Stimulated activated CD4-positive, alpha-beta T cell treated with anti-CD3 and anti-CD28 coated beads, Interleukin-15, amount 100 ng/mL, for 48 hours (primary cell): ENCODE results near the gene PDE9A.
A peak's percentile ranks its signal among the peaks of the same experiment; 100 is the strongest.
"Not testable (repeated sequence)": the region's sequence is repeated elsewhere in the genome, so short reads cannot be mapped to it uniquely, and the experiment has no call there.

Source experiments
- DNase-seq, 2 donors: peaks; one replicate each; pipeline ENCODE4 v3.0.0-alpha.2; 2020; ENCODE audit warnings: low read depth in 2 of 2

The PDE9A gene

DNA sequence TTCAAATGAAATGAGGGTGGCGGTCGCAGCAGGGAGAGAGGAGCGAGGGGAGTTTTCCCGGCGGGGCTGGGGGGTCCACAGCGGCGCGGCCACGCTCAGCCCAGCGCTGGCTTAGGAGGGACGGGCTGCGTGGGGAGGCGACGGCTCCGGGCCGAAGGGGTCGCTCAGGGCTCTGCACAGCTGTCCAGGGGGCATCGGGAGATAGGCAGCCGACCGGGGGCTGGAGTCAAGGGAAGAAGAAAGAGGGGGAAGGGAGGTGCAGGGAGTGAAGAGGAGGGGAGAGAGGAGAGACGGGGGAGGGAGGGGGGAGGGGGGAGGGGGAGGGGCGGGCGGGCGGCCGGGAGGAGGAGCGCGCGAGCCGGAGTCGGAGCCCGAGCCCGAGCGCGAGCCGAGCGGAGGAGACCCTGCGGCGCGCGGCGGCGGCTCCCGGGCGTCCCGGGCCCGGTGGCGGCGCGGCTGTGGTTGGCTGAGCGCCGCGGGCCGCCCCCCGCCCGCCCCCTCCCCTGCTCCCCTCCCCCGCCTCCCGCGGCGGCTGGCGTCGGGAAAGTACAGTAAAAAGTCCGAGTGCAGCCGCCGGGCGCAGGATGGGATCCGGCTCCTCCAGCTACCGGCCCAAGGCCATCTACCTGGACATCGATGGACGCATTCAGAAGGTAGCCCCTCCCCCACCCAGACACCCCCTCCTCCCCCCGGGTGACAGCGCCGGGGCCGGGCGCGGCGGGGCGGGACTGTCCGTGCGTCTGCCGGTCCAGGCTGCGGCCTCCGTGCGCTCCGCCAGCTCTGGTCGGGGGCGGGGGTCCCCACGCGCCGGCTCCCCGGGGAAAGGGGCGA, at the start of gene PDE9A:
PDE9A (plus strand) TSS at position 391 of the 831 bp plus-strand sequence; CDS start at position 585, 194 bp downstream.
- DNase-seq: no peak

DNA sequence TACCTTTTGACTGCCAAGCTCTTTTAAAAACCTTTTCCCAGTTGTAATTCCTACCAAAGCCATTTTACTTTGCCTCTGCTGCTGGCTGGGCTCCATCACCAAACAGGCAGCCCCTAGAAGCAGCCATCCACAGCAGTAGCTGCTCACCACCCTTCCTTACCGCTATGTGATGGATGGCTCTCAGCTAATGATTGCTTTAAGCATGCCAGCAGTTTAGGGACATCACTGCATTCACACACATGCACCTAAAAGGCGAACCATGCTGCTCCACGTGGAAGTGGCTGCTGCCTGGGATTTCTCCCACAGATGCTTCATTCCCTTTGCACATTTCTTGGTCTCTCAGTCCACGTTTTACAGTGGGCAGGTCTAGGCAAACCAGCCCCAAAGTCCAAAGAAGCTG, 46.3 kb upstream of the PDE9A start:
- no peak for DNase-seq

DNA sequence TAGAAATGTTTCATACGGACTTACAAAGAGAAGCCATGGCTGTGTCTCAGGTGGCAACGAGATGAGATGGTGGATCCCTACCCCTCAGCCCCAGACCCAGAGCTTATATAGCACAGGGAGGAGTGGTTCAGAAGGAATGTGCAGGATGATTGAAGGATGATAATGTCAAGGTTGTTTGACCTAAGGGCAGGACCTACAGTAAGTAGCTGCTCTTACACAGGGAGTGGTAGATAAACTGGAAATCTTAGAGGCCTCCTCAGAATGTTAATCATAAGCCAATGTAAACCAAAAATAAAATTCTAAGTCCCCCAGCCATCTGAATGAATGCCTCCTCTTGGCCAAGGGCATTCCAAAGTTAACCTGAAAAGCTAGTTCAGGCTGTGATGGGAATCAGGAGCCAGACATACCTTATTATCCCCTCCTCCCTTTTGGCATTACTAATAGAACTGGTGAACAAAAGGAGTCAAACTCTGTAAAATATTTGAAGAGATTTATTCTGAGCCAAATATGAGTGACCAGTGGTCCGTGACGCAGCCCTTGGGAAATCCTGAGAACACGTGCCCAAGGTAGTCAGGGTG, 45.8 kb upstream of the PDE9A start:
- no peak for DNase-seq

DNA sequence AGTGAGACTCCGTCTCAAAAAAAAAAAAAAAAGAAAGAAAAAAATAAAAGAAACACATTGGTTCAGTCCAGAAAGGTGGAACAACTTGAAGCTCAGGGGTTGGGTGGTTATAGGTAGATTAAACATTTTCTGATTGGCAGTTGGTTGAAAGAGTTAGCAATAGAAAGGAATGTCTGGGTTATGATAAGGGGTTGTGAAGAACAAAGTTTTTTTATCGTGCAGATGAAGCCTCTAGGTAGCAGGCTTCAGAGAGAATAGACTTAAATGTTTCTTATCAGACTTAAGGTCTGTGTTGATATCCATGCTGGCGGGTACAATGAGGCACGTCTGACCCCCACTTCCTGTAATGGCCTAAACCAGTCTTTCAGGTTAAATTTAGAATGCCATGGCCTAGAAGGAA, 45.0 kb upstream of the PDE9A start:
- no peak for DNase-seq

DNA sequence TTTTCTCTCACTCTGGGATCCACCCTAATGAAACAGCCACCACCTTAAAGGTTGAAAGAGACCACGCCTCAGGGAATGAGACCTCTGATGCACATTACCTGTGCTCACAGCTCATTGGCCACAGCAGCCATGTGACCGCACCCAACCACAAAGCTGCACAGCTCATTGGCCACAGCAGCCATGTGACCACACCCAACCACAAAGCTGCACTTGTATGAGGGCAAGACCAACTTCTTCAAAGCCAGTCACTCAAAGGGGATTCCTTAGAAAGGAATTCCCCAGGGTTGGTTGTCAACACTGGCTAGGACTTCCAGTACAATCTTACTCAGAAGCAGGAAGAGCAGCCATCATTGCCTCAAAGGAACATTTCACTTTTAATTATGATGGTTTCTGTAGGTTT, 43.6 kb upstream of the PDE9A start:
- peak; percentile 45 for DNase-seq

DNA sequence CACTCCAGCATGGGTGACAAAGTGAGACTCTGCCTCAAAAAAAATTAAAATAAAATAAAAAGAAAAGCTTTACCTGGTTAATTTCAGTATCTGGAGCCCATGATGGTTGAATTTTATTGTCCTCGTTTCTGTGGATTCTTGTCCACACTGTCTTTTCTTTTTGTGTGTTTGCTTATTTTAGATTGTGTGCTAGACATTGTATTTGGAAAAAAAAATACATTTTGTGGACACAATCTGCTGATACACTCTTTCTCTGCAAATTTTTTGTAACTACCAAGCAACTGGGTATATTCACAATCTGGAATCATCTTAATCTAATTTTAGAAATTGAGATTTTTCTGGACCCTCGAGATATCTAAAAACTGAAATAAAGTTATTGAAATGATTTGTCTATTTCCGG, 41.6 kb upstream of the PDE9A start:
- no peak for DNase-seq

DNA sequence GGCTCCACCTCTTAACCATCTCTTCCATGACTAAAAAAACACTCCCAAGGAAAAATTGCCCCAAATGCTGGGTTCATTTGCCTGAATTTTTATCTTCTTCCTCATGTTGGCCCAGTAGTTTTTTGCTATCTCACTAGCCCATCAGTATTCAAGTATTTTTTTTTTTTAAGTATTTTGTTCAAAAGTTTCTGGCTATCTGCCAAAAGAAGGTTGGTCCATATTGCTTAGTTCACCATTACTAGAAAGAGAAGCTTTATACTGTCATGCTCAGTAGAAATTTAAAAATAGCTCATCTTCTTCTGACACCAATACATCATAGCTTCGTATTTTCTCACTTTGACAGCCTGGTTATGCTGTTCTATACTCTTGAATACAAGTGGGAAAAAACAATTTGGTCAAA, 41.0 kb upstream of the PDE9A start:
- no peak for DNase-seq

DNA sequence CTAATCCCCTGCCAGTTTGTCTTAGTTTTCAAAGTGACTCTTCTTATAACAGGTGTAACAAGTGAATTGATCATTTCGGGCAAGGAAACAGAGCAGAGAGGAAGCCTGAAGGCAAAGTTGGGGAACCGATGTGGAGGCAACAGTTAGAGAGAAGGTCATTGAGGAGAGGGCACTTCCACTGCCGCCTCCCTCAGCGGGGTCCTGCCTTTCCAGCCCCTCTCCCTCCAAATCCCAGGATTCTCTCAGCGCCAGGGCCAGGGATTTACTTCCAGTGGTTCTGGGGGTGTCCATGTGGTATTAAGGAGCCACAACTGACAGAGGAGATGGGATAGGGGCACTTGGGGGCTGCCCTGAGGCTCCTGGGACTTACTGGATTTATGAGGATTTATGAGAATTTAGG, 39.7 kb upstream of the PDE9A start:
- DNase-seq: no peak

DNA sequence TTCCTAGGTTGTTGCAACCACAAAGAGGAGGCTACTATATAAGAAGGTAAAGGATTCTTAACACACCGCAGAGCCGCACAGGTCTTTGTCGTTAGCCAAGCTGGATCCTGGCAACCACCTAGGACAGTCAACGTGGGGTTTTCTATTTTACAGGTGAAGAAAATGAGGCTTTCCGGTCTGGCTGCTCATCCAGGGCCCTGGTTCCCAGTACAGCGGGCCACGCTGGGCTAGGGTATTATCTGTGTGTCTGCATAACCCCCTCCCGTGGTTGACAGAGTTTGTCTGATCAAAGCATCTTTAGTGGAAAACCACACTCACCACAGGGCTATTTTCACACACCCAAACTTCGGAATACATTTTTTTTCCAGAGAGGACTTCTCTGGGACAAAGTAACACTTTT, 39.0 kb upstream of the PDE9A start:
- peak; percentile 16 to 23 for DNase-seq

DNA sequence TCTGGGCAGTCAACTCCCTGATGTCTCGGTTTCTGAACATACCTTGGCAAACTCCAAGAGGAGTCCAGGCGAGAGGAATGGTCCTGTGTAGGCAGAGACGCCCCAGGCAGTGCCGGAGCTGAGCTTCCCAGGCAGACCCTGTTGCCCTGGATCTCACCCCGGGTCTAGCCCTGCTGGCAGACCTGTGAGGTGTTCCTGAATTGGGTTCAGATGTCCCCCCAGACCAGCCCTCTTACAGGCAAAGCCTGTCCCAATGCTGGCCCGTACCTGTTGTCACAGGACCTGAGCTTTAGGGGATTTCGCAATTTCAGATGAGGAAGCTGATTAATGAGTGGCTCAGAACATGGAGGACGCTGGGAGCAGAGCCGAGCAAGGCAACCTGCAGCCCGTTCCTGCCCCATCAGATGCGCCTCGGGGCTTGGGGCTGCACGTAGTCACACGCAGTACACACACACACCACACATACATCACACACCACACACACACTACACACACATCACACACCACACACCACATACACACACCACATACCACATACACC, 38.5 kb upstream of the PDE9A start:
- DNase-seq: peak; percentile 54 to 58

DNA sequence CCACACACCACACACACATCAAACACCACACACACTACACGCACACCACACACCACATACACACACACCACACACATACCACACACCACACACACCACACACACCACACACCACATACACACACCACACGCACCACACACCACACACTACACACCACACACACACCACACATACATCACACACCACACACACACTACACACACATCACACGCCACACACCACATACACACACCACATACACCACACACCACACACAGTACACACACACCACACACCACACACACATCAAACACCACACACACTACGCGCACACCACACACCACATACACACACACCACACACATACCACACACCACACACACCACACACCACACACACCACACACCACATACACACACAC, 38.0 kb upstream of the PDE9A start:
- not testable (repeated sequence) for DNase-seq

DNA sequence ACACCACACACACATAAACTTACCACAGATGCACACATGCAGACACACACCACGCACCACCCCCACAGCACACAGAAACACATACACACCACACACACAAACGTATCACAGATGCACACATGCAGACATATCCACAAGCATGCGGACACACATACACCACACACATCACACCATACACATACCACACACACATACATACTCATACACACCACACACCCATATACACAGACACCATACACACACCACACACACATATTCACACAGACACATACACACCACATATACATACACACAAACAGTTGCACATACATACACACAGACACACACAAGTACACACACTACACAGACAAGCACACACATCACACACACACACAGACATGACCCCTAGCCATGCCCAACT, 37.5 kb upstream of the PDE9A start:
- no peak for DNase-seq

DNA sequence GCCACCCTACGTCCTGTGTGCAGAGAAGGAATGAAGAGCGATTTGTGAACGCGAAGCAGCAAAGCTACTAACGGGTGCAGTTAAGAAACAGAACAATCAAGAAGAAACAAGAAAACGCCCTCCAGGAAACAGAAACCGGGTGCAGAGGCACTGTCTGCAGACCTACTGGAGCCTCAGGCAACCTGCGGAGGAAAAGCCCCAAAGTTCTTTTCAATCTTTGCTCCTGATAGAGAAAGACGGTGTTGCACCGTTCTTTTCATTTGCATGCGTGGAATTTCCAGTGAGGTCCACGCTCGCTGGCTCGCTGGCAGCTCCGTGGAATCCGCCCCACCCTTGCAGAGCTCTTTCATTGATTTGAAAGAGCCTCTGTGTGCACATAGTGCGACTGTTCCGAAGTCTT, 37.0 kb upstream of the PDE9A start:
- no peak for DNase-seq

DNA sequence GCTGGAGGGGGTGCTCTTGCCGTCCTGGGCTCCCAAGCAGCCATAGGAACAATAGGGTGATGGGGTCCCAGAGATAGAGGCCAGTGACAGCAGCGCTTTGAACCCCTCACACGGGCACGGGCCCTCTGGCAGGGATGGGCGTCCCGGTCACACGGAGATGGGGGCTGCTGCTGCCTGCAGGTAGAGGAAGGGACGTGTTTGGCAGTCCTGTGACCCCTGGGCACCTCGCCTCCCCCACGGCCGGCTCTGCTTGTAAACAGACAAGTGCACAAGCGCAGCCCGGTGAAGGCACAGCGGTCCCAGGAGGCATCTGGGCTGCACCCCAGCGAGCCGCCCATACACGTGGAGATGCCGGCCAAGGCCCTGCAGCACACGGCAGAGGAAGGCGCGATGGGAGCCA, 36.5 kb upstream of the PDE9A start:
- no peak for DNase-seq

DNA sequence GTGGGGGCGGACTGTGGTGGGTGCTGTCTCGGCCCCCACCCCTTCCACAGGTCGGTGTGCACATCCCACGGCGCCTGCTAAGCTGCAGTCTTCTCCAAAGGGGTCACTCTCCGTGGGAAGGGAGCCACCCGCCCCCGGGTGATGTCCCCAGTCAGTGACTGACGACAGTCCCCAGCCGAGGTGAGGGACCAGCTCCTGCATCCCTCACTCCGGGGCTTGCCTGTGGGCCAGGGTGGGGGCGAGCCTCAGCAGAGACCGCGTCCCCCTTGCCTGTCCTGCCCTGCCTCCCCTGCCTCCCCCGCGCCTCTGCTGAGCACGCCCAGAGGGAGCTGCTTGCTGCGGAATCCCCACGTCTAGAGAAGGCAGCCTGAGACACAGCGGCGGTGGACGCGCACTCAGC, 35.9 kb upstream of the PDE9A start:
- no peak for DNase-seq

DNA sequence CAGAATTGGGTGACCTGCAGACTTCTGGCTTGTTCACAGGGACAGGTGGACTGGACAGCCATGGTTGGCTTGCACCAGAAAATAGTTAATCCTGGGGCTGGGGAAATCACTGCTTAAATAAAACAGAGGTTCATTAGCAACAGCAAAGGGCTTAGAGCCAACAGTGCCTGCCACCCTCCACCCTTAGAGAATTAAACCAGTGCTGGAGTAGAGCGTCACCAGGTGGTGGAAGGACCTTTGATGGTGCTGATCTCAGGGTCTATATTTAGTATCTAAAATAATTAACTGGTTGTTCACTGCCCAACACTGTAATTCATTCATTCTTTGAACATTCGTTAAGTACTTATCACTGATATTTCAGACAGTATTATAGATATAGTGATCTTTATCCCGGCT, 34.7 kb upstream of the PDE9A start:
- no peak for DNase-seq

DNA sequence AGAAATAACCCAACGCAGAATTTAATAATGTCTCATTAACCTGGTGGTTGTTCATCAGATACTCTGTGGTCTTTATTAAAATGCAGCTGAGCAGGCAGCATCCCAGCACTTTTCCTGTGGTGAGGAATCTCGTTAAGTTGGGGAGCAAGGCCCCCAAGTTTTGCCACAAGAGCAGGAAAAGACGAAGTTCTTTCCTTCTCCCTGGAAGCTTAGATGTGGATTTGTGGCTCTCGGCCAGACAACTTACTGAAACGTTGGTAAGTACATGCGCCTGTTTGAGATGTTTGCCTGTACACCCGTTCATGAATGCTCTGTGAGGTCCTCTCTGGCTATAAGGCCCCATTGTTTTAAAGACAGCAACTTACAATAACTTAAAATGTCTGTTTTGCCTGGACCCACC, 34.3 kb upstream of the PDE9A start:
- DNase-seq: no peak

DNA sequence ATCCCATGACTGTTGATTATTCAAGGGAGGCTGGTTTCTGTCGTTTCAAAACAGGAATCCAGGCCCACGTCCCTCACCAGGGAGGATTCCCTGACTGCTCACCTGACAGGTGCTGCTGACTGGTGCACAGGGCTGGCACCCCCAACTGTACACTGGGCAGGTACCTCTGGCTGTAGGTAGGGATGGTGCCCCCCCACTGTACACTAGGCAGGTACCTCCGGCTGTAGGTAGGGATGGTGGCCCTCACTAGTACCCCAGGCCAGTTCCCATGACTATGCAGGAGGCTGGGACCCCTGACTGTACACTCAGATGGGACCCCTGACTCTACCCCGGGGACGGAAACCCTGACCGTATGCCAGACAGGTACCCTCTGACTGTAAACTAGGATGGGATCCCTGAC, 33.6 kb upstream of the PDE9A start:
- DNase-seq: no peak

DNA sequence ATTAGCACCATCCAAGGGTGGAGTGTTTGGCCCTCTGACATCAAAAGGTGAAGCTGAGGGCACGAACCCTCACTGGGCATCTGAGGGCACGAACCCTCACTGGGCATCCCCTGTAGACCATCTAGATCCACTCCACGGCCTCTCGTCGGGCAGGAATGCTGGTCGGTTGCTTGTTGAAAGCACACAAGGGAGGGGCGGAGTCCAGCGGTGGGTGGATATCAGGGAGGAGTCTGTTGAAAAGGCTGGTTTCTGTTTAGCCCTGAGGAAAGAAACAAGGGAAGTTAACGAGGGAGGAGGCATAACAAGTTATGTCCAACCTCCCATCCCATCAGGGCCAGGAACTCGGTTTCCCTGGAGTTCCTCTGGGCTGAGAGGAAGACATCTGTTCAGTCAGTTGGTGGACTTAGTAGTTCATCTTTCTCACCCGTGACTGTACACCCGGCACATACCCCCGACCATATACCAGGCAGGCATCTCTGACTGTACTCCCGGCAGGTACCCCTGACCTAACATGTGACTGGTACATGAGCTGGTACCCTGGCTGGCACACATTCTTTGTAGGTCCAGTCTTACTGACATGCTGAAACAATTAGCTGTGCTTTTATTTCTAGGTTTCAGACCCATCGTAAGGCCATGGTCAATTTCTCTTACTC, 32.1 kb upstream of the PDE9A start:
- no peak for DNase-seq

DNA sequence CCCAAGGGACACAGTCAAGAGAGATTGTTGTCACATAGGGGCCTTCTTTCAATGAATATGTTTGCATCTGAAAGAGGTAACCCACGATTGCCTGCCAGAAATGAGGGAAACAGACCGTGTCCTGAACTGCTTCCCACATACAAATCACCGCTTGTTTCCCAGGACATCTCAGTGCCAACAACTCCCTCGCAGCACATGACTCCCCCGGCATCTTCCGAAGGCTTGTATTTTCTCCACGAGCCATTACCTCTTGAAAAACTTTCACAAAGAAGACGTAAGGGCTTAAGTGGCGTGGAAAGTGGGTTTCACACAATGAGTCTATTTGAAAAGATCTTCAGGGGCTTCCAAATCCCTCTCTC, 31.6 kb upstream of the PDE9A start:
- DNase-seq: no peak

DNA sequence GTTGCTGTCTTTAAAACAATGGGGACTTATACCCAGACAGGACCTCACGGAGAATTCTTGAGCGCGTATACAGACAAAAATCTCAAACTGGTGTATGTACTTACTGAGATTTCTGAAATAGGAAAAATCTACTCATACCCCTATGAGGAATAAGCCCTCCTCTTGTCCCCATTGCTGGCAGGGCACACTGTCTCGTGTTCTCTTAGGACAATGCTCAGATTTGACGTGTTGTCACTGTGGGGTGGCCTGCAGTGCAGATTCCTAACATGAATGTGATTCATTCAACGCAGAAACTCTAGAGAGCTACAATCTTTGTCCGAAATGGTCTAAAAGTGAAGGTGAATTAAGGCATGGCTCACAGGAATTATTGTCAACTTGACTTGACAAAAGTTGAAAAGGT, 31.1 kb upstream of the PDE9A start:
- no peak for DNase-seq

DNA sequence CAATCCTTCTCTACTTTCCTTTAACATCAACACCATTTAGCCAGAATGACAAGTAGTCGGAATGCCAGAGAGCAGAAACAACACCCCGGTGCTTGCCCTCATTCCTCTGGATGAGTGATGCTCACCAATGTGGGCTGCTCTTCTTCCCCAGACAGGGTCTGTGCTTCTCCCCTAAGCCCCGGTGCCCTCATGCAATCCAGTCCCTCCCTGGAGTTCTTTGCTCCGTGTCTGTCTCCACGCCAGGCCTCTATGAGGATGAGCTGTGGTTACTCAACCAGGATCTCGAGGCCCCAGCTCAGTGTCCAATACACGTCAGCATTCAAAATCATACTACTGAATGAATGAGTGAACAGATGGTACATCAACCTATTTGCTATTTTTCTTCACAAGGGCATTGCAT, 29.7 kb upstream of the PDE9A start:
- no peak for DNase-seq
